SK-N-SH (cell line): ENCODE data around the gene MRC1.

Experiments used
- EP300 ChIP-seq, 2 experiments: IDR thresholded peaks; 2 replicates each; pipeline versions ENCODE4 v1.4.0 to v1.6.1; 2012; ENCODE audit warnings: borderline replicate concordance in 1 of 2, low read depth in 1 of 2, low read length in 1 of 2
- EZH2phosphoT487 ChIP-seq: fragments of 200-600 bp; sonication (generic); IDR thresholded peaks from 2 replicates; pipeline ENCODE4 v1.6.1; 2017; ENCODE audit warnings: low read depth, mixed run types, mild to moderate bottlenecking, antibody characterized with exemption, moderate library complexity, borderline replicate concordance
- MAX ChIP-seq: IDR thresholded peaks from 2 replicates; pipeline ENCODE4 v1.4.0; 2012; ENCODE audit warnings: low read depth
- NFIC ChIP-seq: IDR thresholded peaks from 2 replicates; pipeline ENCODE4 v1.4.0; 2012; ENCODE audit warnings: borderline replicate concordance
- POLR2AphosphoS5 ChIP-seq: IDR thresholded peaks from 2 replicates; pipeline ENCODE4 v1.6.1; 2012; ENCODE audit warnings: low read depth, low read length
- RXRA ChIP-seq: IDR thresholded peaks from 2 replicates; pipeline ENCODE4 v1.4.0; 2012; ENCODE audit warnings: low read depth, mild to moderate bottlenecking, borderline replicate concordance
- SIN3A ChIP-seq: IDR thresholded peaks from 2 replicates; pipeline ENCODE4 v1.6.1; 2012; ENCODE audit warnings: low read depth, mild to moderate bottlenecking, low read length, moderate library complexity, borderline replicate concordance
- TAF1 ChIP-seq: IDR thresholded peaks from 2 replicates; pipeline ENCODE4 v1.6.1; 2012; ENCODE audit warnings: low read depth, mild to moderate bottlenecking, low read length, moderate library complexity, borderline replicate concordance
- TCF12 ChIP-seq: IDR thresholded peaks from 2 replicates; pipeline ENCODE4 v1.4.0; 2012
- TEAD4 ChIP-seq: IDR thresholded peaks from 2 replicates; pipeline ENCODE4 v1.4.0; 2012; ENCODE audit warnings: mild to moderate bottlenecking, borderline replicate concordance; ENCODE audit not compliant: insufficient read depth
- TF ChIP-seq, protein P1 (sequence below): fragments of 200-600 bp; sonication (generic); IDR thresholded peaks from 2 replicates; pipeline ENCODE4 v1.6.1; 2017; ENCODE audit warnings: antibody characterized with exemption, mild to moderate bottlenecking, moderate library complexity
- TF ChIP-seq, protein P2 (sequence below): IDR thresholded peaks from 2 replicates; pipeline ENCODE4 v1.6.1; 2012; ENCODE audit warnings: mild to moderate bottlenecking, low read depth, low read length, moderate library complexity
- TF ChIP-seq, protein P3 (sequence below): fragments of 150-350 bp; IDR thresholded peaks from 2 replicates; pipeline ENCODE4 v1.6.1; 2017; ENCODE audit warnings: antibody characterized with exemption, low read length, low read depth, borderline replicate concordance
- TF ChIP-seq, protein P4 (sequence below): fragments of 150-350 bp; IDR thresholded peaks from 2 replicates; pipeline ENCODE4 v1.6.1; 2016; ENCODE audit warnings: mild to moderate bottlenecking, low read depth, low read length

- no peak for TF ChIP-seq TAF1
- TF ChIP-seq NFIC: no peak
- no peak for TF ChIP-seq TEAD4
- TF ChIP-seq EP300 (IDR thresholded peaks at IDR 0.05; ENCODE audit: borderline replicate concordance in 1 of 2, low read depth in 1 of 2, low read length in 1 of 2): no peak
- TF ChIP-seq, protein P1, sequence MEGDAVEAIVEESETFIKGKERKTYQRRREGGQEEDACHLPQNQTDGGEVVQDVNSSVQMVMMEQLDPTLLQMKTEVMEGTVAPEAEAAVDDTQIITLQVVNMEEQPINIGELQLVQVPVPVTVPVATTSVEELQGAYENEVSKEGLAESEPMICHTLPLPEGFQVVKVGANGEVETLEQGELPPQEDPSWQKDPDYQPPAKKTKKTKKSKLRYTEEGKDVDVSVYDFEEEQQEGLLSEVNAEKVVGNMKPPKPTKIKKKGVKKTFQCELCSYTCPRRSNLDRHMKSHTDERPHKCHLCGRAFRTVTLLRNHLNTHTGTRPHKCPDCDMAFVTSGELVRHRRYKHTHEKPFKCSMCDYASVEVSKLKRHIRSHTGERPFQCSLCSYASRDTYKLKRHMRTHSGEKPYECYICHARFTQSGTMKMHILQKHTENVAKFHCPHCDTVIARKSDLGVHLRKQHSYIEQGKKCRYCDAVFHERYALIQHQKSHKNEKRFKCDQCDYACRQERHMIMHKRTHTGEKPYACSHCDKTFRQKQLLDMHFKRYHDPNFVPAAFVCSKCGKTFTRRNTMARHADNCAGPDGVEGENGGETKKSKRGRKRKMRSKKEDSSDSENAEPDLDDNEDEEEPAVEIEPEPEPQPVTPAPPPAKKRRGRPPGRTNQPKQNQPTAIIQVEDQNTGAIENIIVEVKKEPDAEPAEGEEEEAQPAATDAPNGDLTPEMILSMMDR: no peak
- TF ChIP-seq SIN3A: no peak
- TF ChIP-seq, protein P2, sequence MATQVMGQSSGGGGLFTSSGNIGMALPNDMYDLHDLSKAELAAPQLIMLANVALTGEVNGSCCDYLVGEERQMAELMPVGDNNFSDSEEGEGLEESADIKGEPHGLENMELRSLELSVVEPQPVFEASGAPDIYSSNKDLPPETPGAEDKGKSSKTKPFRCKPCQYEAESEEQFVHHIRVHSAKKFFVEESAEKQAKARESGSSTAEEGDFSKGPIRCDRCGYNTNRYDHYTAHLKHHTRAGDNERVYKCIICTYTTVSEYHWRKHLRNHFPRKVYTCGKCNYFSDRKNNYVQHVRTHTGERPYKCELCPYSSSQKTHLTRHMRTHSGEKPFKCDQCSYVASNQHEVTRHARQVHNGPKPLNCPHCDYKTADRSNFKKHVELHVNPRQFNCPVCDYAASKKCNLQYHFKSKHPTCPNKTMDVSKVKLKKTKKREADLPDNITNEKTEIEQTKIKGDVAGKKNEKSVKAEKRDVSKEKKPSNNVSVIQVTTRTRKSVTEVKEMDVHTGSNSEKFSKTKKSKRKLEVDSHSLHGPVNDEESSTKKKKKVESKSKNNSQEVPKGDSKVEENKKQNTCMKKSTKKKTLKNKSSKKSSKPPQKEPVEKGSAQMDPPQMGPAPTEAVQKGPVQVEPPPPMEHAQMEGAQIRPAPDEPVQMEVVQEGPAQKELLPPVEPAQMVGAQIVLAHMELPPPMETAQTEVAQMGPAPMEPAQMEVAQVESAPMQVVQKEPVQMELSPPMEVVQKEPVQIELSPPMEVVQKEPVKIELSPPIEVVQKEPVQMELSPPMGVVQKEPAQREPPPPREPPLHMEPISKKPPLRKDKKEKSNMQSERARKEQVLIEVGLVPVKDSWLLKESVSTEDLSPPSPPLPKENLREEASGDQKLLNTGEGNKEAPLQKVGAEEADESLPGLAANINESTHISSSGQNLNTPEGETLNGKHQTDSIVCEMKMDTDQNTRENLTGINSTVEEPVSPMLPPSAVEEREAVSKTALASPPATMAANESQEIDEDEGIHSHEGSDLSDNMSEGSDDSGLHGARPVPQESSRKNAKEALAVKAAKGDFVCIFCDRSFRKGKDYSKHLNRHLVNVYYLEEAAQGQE: no peak
- no peak for TF ChIP-seq RXRA
- no peak for TF ChIP-seq MAX
- TF ChIP-seq, protein P3, sequence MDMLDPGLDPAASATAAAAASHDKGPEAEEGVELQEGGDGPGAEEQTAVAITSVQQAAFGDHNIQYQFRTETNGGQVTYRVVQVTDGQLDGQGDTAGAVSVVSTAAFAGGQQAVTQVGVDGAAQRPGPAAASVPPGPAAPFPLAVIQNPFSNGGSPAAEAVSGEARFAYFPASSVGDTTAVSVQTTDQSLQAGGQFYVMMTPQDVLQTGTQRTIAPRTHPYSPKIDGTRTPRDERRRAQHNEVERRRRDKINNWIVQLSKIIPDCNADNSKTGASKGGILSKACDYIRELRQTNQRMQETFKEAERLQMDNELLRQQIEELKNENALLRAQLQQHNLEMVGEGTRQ: no peak
- no peak for TF ChIP-seq POLR2AphosphoS5
- TF ChIP-seq EZH2phosphoT487: no peak
- no peak for TF ChIP-seq TCF12
- TF ChIP-seq, protein P4, sequence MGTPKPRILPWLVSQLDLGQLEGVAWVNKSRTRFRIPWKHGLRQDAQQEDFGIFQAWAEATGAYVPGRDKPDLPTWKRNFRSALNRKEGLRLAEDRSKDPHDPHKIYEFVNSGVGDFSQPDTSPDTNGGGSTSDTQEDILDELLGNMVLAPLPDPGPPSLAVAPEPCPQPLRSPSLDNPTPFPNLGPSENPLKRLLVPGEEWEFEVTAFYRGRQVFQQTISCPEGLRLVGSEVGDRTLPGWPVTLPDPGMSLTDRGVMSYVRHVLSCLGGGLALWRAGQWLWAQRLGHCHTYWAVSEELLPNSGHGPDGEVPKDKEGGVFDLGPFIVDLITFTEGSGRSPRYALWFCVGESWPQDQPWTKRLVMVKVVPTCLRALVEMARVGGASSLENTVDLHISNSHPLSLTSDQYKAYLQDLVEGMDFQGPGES: no peak
Measured at GRCh38 chr10:17764142-17764541, 45.0 kb upstream of the MRC1 start.
